NCI-H1694 treated with DMSO at 0.1 percent for 48 hours (cell line): ENCODE results near the gene FAM174A.

ENCODE experiments used
- DNase-seq: peaks from one replicate; lab custom pipeline; 2025; lab: John Stamatoyannopoulos, UW

The FAM174A gene

GRCh38 chr5:100535060-100536005 lies at the start of gene FAM174A:
Gene FAM174A (plus strand): TSS chr5:100535374. CDS start chr5:100535531, 157 bp downstream.
- DNase-seq = peak; percentile 88

- no peak for DNase-seq
Measured at GRCh38 chr5:100493996-100494395, 41.2 kb upstream of the FAM174A start.

- DNase-seq = no peak
Measured at GRCh38 chr5:100496296-100496695, 38.9 kb upstream of the FAM174A start.

GRCh38 chr5:100502684-100503083 lies 32.5 kb upstream of the FAM174A start:
- no peak for DNase-seq

GRCh38 chr5:100505984-100506670 lies 29.0 kb upstream of the FAM174A start:
- no peak for DNase-seq

GRCh38 chr5:100516285-100516684 lies 18.9 kb upstream of the FAM174A start:
- no peak for DNase-seq

GRCh38 chr5:100517301-100517974 lies 17.7 kb upstream of the FAM174A start:
- DNase-seq = no peak

- DNase-seq = no peak
Measured at GRCh38 chr5:100518377-100518776, 16.8 kb upstream of the FAM174A start.

- DNase-seq = no peak
Measured at GRCh38 chr5:100519075-100519474, 16.1 kb upstream of the FAM174A start.

- DNase-seq = no peak
Measured at GRCh38 chr5:100520348-100520747, 14.8 kb upstream of the FAM174A start.

GRCh38 chr5:100537946-100538345 lies 2.8 kb downstream of the FAM174A start:
- no peak for DNase-seq

GRCh38 chr5:100539519-100539918 lies 4.3 kb downstream of the FAM174A start:
- no peak for DNase-seq

GRCh38 chr5:100542086-100542485 lies 6.9 kb downstream of the FAM174A start:
- DNase-seq = no peak

GRCh38 chr5:100546001-100546400 lies 10.8 kb downstream of the FAM174A start:
- DNase-seq = no peak

GRCh38 chr5:100550531-100551051 lies 15.4 kb downstream of the FAM174A start:
- no peak for DNase-seq

- DNase-seq = no peak
Measured at GRCh38 chr5:100551183-100551582, 16.0 kb downstream of the FAM174A start.

GRCh38 chr5:100553209-100553608 lies 18.0 kb downstream of the FAM174A start:
- DNase-seq = no peak

- no peak for DNase-seq
Measured at GRCh38 chr5:100560860-100561259, 25.7 kb downstream of the FAM174A start.

- DNase-seq = no peak
Measured at GRCh38 chr5:100562821-100563220, 27.6 kb downstream of the FAM174A start.

GRCh38 chr5:100566382-100567141 lies 31.4 kb downstream of the FAM174A start:
- no peak for DNase-seq

GRCh38 chr5:100574716-100575115 lies 39.5 kb downstream of the FAM174A start:
- DNase-seq = no peak

- DNase-seq = no peak
Measured at GRCh38 chr5:100575815-100576214, 40.6 kb downstream of the FAM174A start.
